ENCODE data around the gene AHI1.

- TF ChIP-seq CTCF (IDR thresholded peaks at IDR 0.05) (no peak), POLR2A (IDR thresholded peaks at IDR 0.05) (no peak)
Observed at GRCh38 chr6:135358985-135359384, 138.6 kb downstream of the AHI1 start.

Data from ovary (tissue), 3 donors.